ENCODE measurements around the gene RNF14.

The RNF14 gene

DNA sequence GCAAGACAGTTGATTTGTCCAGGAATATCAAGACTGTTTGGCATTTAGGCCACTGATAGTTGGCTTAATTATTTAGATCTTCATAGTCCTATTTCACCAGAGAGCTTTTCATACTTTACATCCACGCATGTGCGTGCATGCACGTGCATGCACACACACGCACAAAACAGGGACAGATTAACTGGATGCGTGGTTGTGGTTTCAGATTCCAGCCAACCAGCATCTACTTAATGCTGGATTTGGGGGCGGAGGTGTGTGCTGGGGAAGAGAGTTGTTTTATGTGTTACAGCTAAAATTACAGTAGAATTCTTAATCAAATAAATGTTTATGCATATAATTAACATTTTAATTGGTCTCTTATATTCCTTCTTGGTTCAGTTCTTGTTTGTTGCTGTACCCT lies 7.3 kb downstream of the RNF14 start:
- no peak for DNase-seq (ENCODE audit: low read depth in 2 of 2, low spot score in 1 of 2)

DNA sequence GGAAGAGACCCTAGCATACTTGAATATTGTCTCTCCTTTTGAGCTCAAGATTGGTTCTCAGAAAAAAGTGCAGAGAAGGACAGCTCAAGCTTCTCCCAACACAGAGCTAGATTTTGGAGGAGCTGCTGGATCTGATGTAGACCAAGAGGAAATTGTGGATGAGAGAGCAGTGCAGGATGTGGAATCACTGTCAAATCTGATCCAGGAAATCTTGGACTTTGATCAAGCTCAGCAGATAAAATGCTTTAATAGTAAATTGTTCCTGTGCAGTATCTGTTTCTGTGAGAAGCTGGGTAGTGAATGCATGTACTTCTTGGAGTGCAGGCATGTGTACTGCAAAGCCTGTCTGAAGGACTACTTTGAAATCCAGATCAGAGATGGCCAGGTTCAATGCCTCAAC lies 9.5 kb downstream of the RNF14 start:
- no peak for DNase-seq (ENCODE audit: low read depth in 2 of 2, low spot score in 1 of 2)

DNA sequence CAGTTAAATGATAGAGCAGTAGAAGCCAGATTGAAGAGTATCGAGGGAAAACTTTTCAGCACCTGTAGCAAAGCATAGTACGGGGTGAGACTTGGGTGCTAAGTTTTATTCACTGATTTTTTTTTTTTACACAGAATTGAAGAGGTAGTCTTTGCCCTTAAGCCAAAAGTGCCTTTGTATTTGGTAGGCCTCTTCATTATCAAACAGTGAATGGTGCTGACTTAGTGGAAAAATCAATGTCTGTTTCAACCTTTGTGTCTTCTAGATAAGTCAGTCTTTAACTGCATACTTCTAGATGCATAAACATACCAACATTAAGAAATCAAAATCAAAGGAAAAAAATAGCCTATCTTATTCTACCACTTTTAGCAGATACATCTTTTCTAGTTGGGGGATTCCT lies 13.7 kb downstream of the RNF14 start:
- no peak for DNase-seq (ENCODE audit: low read depth in 2 of 2, low spot score in 1 of 2)

DNA sequence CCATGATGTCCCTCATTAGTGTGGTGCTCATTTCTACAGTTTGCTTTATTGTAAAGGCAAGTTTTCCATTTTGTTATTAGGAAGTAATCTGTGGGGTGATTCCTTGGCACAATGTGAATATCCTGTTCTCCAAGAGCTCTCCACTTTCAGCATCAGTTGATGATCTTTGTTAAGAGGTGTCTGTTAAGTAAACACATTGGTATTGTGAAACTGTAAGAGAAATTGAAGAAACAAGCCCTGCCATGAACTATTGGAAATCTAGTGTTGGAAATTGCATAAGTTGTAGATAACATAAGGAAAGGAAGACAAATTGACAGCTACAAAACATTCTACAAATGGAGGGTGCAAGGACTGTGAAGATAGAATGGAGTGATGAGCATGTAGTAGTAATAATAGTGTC lies 17.2 kb downstream of the RNF14 start:
- no peak for DNase-seq (ENCODE audit: low read depth in 2 of 2, low spot score in 1 of 2)

DNA sequence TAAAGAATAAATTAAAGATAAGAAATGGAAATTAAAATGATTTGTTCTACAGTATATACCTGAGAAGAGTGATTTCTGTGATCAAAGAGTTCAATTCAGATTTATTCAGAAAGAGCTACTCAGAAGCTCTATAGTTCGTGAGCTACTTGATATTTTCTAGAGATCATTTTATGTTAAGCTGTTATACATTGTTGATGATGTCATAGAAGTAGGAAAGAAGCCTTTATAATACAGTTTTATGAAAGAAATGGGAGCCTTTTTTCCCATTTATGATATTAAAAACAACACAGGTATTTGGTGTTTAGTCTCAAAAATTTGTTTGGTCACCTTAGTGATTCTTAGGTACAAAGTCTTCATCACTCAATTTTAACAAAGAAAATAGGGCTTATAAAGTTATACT lies 20.8 kb downstream of the RNF14 start:
- no peak for DNase-seq (ENCODE audit: low read depth in 2 of 2, low spot score in 1 of 2)

DNA sequence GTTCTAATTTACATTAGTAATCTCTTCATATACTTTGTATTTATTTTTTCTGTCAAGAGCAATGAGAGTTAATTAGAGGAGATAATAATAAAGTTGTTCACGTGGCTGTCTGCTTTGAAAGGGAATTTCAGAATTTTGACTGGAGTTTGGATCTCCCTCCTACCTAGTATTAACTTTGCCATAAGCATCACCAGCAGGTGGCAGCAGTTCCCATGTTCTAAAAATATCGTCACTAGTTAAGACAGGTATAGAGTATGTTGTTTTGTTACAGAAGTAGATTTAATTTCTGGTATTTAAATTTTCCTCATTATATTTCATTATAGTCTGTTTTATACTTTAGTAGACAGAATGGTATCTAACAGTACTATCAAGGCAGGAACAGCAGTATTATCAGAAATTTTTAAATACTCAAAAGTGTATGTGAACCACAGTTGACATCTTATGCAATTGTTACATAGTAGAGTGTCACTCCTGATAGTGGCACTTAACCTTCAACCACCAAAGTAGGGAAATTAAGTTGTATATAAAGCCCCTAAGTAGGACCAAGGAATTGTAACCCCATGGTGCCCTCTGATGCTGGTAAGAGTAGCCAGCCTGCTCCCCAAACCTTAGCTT lies 23.6 kb downstream of the RNF14 start:
- DNase-seq (ENCODE audit: low read depth in 2 of 2, low spot score in 1 of 2), result peak; percentile 61 to 66

DNA sequence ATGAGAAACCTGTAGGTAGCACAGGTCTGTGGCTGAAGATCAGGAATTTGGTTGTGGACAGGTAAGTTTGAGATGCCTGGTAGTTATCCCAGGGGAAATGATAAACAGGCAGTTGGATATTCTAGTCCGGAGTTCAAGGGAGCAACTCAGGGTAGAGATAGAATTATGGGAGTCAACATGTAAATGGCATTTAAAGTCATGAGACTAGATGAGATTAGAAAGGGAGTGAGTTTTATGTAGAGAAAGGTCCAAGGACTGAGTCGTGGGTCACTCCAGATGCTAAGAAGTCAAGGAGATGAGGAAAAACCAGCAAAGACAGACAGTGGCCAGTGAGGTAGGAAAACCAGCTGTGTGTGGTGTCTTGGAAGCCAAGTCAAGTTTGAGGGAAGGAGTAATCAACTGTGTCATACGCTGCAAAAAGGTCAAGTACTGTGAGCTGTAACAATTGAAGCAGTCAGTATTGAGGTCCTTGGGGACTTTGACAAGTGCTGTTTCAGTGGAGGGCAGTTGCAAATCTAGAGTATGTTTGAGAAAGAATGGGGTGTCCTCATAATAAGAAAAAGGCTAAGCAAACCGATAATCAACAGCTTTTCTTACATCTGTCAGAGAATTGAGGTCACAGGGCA lies 25.7 kb downstream of the RNF14 start:
- DNase-seq (ENCODE audit: low read depth in 2 of 2, low spot score in 1 of 2), result no peak

DNA sequence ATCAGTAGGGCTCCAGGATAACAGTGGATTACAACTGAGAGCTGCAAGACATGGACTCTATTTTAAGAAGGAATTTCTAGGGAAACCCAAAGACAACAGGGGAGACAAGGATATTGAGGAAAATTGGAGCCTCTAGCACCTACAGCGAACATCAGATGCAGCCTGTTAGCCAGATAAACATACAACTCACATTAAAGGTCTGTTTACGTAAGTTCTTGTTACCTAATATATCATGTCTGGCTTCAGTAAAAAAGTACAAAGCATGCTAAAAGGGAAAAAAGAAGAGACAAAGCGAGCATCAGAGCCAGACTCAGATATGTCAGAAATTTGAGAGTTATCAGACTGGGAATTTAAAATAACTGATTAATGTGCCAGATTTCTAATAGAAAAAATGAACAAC lies 26.8 kb downstream of the RNF14 start:
- no peak for DNase-seq (ENCODE audit: low read depth in 2 of 2, low spot score in 1 of 2)

DNA sequence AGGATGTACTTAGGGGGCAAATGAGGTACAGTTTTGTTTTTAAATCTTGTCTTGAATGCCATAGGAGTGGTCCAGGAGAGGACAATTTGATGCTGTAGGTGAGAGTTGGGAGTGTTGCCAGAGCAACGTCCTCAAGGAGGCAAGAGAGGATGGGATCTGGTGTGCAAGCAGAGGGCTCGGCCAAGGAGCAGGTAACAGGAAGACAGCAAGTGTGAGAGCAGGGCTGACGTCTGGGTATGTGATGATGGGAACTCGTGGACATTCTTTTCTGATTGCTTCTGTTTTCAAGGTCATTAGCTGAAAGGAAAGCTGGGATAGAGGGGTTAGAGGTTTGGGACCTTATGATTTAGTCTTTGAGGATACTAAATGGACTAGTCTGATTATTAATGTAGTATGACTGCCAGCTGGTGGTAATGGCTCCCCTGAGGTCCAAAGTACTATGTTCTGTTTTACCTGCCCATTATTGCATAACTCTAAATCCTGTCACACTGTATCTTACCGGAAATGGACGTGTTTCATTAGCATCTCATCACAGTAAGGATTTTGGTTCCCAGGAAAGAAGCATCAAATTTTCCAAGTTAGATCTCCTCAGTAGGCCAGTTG lies 28.6 kb downstream of the RNF14 start:
- DNase-seq (ENCODE audit: low read depth in 2 of 2, low spot score in 1 of 2), result no peak

DNA sequence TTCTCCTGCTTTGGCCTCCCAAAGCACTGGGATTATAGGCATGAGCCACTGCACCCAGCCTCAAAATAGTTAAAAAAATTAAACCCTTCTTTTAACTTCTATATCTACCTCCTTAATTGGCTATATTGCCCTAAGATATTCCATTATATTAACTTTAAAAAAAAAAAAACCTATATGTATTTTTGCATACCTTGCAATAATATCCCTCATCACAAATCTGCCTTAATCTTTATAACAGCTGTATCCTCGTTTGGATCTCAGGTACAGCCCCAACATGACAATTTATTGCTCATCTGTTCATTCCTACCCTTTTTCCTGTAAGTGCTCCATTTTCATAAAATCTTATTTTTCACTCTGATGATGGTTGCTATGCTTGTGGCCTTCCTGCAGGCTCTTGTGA lies 31.3 kb downstream of the RNF14 start:
- no peak for DNase-seq (ENCODE audit: low read depth in 2 of 2, low spot score in 1 of 2)

DNA sequence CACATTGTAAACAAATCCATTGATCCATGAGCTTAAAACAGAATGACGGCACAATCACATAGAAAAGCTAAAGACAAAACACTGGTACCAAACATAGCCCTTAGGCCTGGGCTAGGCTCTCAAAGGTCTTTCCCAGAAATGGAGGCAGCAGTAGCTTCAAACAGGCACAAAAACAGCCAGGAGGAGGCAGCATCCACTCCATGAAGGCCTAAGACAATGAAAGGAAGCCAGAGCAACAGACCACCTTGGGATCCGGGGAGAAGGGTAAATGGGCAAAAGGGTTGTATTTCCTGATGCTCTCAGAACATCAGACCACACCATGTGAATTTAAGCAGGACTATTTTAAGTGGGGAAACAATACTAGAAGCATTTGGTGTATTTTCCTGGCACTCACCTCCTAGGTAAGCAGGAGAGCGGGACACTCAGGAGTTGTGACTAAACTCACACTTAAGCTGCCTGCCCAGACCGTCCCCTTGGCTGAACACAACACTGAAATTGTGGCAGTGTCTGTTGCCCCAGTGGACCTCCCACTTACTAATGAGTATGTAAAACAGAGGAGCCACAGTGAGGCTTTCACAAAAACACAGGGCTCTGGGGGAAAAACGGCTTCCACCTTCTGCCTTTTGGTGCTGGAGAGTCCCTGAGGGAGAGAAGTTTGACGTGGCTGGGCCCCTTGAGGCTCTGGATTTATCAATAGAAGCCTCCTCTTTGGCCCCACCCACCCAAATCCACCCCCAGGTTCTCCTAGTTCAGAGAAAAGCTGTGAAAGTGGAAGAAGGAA lies 32.0 kb downstream of the RNF14 start:
- DNase-seq (ENCODE audit: low read depth in 2 of 2, low spot score in 1 of 2), result no peak

DNA sequence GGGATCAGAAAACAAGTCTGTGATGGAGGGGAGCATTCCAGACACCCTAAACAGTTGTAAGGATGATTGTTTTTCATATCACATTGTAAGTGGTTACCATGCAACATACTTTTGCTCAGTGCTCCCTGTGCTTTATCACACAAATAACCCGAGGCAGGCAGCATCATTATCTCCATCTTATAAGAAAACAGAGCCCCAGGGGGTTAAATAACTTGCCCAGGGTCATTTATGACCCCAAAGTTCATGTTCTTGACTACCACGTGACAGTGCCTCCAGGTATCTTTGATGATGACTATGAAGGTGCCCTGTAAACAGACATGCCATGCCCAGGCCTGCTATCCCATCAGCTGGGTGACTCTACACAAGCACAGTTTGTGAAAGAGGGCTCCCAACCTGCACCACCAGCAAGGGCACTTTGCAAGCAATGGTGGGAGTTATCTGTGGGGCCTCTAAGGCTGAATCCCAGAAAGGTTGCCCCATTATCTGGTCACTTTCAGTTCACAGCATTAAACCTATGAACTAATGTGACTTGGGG lies 34.4 kb downstream of the RNF14 start:
- DNase-seq (ENCODE audit: low read depth in 2 of 2, low spot score in 1 of 2), result no peak

DNA sequence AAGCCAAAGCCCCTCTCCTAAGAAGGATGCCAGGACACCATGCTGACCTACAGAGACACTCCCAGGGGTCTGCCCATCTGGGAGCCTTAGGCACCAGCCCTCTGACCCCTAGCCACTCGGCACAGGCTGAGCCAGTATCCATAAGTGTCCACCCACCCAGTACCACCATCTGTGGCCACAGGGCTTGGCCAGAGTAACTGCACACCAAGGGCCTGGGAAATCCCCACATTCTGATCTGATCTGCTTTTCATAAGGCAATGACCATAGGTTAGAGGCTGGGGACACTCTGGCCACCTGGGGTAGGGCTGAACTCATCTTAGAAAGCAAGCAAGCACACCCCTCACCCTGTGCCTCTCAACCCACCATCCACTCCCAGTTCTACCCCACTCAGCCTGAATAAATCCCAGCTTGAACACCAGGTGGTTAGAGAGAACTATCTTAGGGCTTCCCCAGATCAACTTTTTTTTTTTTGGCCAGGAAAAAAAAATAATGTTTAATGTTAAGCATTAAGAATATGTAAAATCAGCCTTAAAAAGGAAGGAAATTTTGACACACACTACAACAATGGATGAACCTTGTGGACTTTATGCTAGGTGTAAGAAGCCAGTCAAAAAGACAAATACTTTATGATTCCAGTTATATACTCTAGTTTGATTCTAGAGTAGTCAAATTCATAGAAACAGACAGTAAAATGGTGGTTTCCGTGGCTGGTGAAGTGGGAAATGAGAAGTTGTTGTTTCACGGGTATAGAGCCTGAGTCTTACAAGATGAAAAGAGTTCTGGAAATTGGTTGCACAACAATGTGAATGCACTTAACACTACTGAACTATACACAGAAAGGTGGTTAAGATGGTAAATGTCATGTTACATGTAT lies 37.7 kb downstream of the RNF14 start:
- DNase-seq (ENCODE audit: low read depth in 2 of 2, low spot score in 1 of 2), result no peak

DNA sequence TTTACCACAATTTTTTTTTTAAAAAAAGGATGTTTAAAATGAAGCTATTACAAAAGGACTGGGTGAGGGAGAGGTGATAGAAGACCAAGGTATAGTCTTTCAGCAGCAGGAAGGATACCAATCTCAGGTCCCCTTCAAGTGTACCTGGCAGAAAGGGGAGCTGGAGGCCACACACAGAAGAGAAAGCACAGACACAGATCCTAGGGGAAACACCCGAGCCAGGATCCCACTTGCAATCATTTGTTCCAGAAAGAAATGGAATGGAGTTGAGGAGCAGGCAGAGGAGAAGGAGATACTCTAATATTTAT lies 38.3 kb downstream of the RNF14 start:
- no peak for DNase-seq (ENCODE audit: low read depth in 2 of 2, low spot score in 1 of 2)

DNA sequence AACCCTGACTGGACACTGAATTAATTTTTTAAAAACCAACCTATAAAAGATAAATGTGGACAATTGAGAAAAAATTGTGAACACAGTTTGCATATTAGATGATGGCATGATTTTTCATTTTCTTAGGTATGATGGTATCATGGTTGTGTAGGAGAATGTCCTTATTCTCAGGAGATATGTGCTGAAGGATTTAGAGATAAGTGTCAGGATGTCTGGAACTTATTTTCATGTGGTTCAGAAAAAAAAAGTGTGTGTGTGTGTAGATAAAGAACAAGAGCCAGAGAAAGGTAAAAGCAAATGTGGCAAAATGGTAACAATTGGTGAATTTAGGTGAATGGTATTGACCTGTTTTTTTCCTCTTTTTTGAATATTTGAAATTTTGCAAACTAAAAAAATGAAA lies 39.9 kb downstream of the RNF14 start:
- DNase-seq (ENCODE audit: low read depth in 2 of 2, low spot score in 1 of 2), result no peak

DNA sequence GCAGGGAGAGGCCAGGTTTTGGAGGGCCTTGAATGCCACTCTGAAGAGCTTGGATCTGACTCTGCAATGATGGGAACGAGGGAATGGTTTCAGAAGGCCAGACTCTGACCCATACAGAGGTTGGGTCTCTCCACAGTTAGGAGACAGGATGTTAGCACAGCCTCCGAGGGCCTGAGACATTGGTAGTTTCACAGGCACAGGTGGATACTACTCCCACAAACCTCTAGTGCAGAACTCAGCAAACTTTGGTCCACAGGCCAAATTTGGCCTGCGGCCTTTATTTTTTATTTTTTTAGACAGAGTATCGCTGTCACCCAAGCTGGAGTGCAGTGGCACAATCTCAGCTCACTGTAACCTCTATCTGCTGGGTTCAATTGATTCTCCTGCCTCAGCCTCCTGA lies 41.0 kb downstream of the RNF14 start:
- DNase-seq (ENCODE audit: low read depth in 2 of 2, low spot score in 1 of 2), result no peak

DNA sequence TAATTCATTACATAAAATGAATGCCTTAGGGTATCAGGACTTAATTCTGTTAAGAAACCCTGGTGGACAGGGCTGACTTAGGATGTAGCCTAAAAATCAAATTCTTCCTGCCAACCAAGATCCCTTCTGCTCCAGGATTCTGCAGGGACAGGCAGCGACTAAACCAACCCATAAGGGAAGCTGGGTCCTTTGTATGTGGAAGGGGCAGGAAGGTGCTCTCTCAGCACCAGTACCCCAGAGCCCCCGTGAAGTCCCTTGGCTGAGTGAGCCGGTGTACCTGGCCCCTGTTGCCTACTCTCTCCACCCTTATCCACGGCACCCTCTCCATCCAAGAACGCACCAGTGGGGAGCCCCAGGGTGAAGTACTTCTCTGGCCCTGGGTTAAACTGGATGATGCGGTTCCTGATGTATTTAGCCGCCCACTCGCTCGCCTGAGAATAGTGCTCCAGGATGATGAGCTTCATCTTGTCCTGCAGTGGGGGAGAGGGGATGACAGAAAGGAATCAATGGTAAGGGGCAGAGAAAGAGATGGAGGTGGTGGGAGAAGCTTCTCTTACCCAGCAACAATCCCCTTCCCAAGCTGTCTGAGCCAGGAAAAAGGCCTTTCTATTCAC lies 42.8 kb downstream of the RNF14 start:
- DNase-seq (ENCODE audit: low read depth in 2 of 2, low spot score in 1 of 2), result no peak

DNA sequence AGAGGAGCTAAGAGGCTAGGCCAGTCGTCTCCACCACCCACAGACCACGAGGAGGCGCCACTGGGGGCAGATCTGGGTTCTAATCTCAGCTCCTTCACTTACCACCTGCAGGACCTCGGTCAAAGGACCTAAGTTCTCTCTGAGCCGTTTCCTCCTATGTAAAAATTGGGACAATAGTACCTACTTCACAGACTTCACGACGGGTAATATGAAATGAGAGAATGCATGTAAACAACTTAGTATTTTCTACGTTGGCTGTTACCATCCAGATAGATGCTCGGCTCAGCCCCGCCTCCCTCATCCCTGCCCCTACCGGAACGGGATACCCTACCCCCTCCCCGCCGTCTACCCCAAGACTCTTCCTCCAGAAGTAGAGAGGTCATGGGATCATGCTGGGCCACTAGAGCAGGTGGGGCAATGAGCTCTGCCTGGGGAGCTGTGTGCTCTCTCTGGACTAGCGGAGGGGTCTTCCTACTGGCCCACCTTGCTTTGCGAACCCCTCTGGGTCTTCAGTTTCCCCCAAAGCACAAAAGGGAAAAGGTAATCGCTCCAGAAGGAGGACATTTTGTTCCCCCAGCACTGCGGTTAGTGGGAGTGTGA lies 43.4 kb downstream of the RNF14 start:
- DNase-seq (ENCODE audit: low read depth in 2 of 2, low spot score in 1 of 2), result no peak

DNA sequence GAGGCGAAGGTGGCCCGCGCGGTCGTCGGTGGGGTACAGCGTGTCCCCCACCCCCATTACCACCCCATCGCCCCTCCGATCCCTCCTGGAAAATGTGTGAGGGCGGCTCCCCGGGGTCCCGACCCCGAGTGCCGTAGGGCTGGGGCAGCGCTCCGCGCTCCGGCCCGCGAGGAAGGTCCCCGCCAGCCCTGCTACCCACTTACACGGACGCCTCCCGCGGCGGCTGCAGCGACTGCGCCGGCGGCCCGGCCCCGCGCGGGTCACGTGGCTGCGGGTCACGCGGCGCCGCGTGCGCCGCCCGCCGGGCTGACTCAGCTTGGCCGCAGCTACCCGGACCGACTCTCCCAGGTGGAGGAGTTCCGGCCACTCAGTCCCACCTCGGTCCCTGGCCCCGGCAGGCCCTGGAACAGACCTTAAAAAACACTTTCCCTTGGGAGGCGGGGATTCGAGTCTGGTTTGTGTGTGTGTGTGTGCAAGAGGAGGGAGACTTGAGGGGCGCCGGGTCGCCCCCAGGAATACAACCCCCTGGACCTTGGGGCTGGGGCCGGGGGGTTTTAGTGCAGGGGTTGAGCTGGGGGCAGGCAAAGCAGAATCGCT lies 44.0 kb downstream of the RNF14 start, which contains the start of gene GNPDA1:
Gene GNPDA1 (minus strand): TSS at position 236 of the 597 bp plus-strand sequence. CDS start 992 bp downstream, outside the sequence.
- peak; percentile 15 to 36 for DNase-seq (ENCODE audit: low read depth in 2 of 2, low spot score in 1 of 2)
